OCI-LY7 (cell line): Measurements from ENCODE around the gene FKBP11. TPM values are rescaled to one million over a fixed set of nuclear protein-coding genes. Genes with fewer than 3 reads are reported as not detected.
A peak's percentile ranks its signal among the peaks of the same experiment; 100 is the strongest.
"Not testable (repeated sequence)": the region's sequence is repeated elsewhere in the genome, so short reads cannot be mapped to it uniquely, and the experiment has no call there.

Experiments
- BruUV-seq: library from RNA; stranded (reverse); fragments of 400-500 nt; replicated peaks from 2 replicates; lab custom pipeline; 2021; lab: Mats Ljungman, UMichigan
- CTCF ChIA-PET: fragments of 300-600 bp; sonication (Branson Sonifier 250); formaldehyde crosslinking; loops from one replicate; lab custom pipeline; 2022; ENCODE audit warnings: antibody characterized with exemption; ENCODE audit not compliant: unreplicated experiment; lab: Charles Lee
- POLR2A ChIA-PET: fragments of 300-600 bp; sonication (Branson Sonifier 250); formaldehyde crosslinking; loops from one replicate; lab custom pipeline; 2022; ENCODE audit warnings: antibody characterized with exemption; lab: Charles Lee
- DNase-seq: peaks from one replicate; pipeline ENCODE4 v3.0.0-alpha.2; 2015; ENCODE audit warnings: low spot score
- H2AFZ ChIP-seq: fragments of 200-600 bp; sonication (generic), shearing (Covaris generic); 2 replicates; pipeline ENCODE4 v1.6.1; 2014; ENCODE audit warnings: mild to moderate bottlenecking, antibody characterized with exemption, low read length, moderate library complexity
- H3K27ac ChIP-seq: fragments of 200-600 bp; sonication (generic); 2 replicates; pipeline ENCODE4 v1.5.1; 2014; ENCODE audit warnings: mixed run types, low read depth, mild to moderate bottlenecking, moderate library complexity, low read length, inconsistent platforms; ENCODE audit not compliant: poor library complexity, severe bottlenecking
- H3K36me3 ChIP-seq: fragments of 200-600 bp; sonication (generic); 2 replicates; pipeline ENCODE4 v1.6.1; 2014; ENCODE audit warnings: mild to moderate bottlenecking, antibody characterized with exemption, low read length, moderate library complexity, mixed read lengths; ENCODE audit not compliant: insufficient read depth
- H3K4me1 ChIP-seq: fragments of 200-600 bp; sonication (generic); 2 replicates; pipeline ENCODE4 v1.5.1; 2014; ENCODE audit warnings: mild to moderate bottlenecking, low read length; ENCODE audit not compliant: insufficient read depth, poor library complexity, severe bottlenecking
- H3K4me2 ChIP-seq: fragments of 200-600 bp; sonication (generic); 2 replicates; pipeline ENCODE4 v1.6.1; 2014; ENCODE audit warnings: mild to moderate bottlenecking, low read length
- H3K4me3 ChIP-seq: fragments of 200-600 bp; sonication (generic); 2 replicates; pipeline ENCODE4 v1.5.1; 2014; ENCODE audit warnings: mild to moderate bottlenecking, low read depth, low read length; ENCODE audit not compliant: poor library complexity, severe bottlenecking
- H3K79me2 ChIP-seq: fragments of 200-600 bp; sonication (generic); 2 replicates; pipeline ENCODE4 v1.6.1; 2016; ENCODE audit warnings: low read depth, mild to moderate bottlenecking, low read length, moderate library complexity, mixed read lengths; ENCODE audit not compliant: insufficient read depth
- H3K9me2 ChIP-seq: fragments of 200-600 bp; sonication (generic); 2 replicates; pipeline ENCODE4 v1.6.1; 2016; ENCODE audit warnings: mild to moderate bottlenecking, low read length, mixed read lengths; ENCODE audit not compliant: insufficient read depth
- H3K9me3 ChIP-seq: fragments of 200-600 bp; sonication (generic); 2 replicates; pipeline ENCODE4 v1.6.1; 2014; ENCODE audit warnings: mild to moderate bottlenecking, mixed run types, low read length, mixed read lengths
- H4K20me1 ChIP-seq: fragments of 200-600 bp; sonication (generic); 2 replicates; pipeline ENCODE4 v1.6.1; 2014; ENCODE audit warnings: mild to moderate bottlenecking, antibody characterized with exemption, low read length, moderate library complexity, mixed read lengths; ENCODE audit not compliant: insufficient read depth
- EZH2phosphoT487 ChIP-seq: fragments of 200-600 bp; sonication (generic); IDR thresholded peaks from 2 replicates; pipeline ENCODE4 v1.6.1; 2018; ENCODE audit warnings: low read depth, borderline replicate concordance, mild to moderate bottlenecking, mixed run types, antibody characterized with exemption, low read length, moderate library complexity, mixed read lengths
- intact Hi-C: fragments of 100-400 bp; cut with micrococcal nuclease; formaldehyde crosslinking; loops from one replicate; pipeline ENCODE4 v1.10.0; 2022; ENCODE audit not compliant: unreplicated experiment
- total RNA-seq, 2 experiments: library from RNA; depleted of rRNA in 1 of 2; stranded (reverse); fragments of >200 nt in 1 of 2; shearing (Covaris generic) in 1 of 2; gene quantifications; 2 replicates each; pipeline ENCODE4 v1.2.3, GENCODE V29; 2014 to 2022
- TF ChIP-seq, protein P1 (sequence below): fragments of 200-600 bp; sonication (generic); conservative IDR thresholded peaks from 2 replicates; pipeline ENCODE4 v1.5.1; 2014; ENCODE audit warnings: mild to moderate bottlenecking, antibody characterized with exemption, low read length, moderate library complexity, mixed read lengths

FKBP11 gene
- total RNA-seq, 2 experiments from 2014 or later = 18.7 to 66.2 TPM

DNA sequence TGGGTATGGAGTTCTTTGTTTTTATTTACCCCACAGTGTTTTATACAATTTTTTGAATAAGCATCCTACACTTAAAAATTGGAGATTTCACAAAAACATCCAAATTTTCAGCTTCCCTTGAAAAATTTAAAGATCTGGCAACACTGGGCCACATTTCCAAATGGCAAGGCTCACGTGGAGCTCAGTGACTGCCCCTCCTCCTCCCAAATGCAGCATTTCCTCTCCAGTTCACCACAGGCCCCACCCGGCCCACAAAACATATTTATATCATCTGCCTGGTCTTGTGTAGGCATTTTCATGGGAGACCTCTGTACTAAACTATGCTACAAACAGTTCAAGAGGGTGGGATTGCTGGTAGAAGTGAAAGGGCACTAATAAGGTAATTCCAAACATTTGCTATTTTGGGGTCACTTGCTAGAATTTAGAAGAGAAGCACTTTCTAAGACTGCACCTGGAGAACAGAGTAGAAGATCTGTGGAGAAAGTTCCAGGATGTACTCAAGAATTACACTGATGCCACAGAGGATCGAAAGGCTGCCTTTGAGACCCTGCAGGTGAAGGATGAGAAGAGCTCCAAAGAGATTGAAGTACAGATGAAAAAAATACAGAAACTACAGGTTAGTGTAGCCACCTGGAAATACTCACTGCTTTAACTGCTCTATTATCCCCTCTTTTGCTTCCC, 7.3 kb downstream of the FKBP11 start:
- POLR2A ChIA-PET = no interaction called here

DNA sequence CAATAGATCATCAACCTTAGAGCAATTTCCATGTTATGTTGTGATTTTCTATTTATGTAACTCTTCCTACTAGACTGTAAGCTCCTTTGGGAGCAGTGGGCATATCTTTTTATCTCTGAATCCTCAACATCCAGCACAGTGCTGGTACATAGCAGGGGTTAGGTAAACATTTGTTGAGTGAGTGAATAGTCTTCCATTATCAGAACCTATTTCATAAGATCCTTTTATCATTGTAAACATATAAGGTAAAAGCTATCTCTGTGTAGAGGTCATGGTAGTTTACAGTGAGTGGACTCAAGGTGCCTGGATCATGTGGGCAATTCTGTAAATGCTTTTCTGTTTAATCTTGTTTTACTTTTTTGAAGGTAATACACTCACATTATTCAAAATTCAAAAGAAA, 15.1 kb downstream of the FKBP11 start:
- TF ChIP-seq EZH2phosphoT487 = no peak
- TF ChIP-seq, protein P1, sequence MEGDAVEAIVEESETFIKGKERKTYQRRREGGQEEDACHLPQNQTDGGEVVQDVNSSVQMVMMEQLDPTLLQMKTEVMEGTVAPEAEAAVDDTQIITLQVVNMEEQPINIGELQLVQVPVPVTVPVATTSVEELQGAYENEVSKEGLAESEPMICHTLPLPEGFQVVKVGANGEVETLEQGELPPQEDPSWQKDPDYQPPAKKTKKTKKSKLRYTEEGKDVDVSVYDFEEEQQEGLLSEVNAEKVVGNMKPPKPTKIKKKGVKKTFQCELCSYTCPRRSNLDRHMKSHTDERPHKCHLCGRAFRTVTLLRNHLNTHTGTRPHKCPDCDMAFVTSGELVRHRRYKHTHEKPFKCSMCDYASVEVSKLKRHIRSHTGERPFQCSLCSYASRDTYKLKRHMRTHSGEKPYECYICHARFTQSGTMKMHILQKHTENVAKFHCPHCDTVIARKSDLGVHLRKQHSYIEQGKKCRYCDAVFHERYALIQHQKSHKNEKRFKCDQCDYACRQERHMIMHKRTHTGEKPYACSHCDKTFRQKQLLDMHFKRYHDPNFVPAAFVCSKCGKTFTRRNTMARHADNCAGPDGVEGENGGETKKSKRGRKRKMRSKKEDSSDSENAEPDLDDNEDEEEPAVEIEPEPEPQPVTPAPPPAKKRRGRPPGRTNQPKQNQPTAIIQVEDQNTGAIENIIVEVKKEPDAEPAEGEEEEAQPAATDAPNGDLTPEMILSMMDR = no peak
- Histone ChIP-seq H3K4me2 (no peak overlapping the region), H4K20me1 (no peaks in the 10 kb centered on the region), H3K79me2 (no peaks in the 10 kb centered on the region), H3K4me1 (no peaks in the 10 kb centered on the region), H3K27ac (no peak overlapping the region), H3K9me3 (no peaks in the 10 kb centered on the region), H3K9me2 (no peaks in the 10 kb centered on the region), H3K36me3 (no peaks in the 10 kb centered on the region), H2AFZ (no peak overlapping the region), H3K4me3 (no peak overlapping the region)
- CTCF ChIA-PET = no interaction called here
- POLR2A ChIA-PET = interaction anchor here (0.5 to 1.3 kb wide), 4 partner anchors 9 to 140 kb away, joined by 3 to 4 read pairs (median 3); partner anchors contain the start of gene FKBP11
- DNase-seq = no peak
- intact Hi-C loops = no loop called here
- BruUV-seq = no TSS peak

More for the DNA sequence above, 7.3 kb downstream of the FKBP11 start:
- no peaks in the 10 kb centered on the region for H3K79me2 ChIP-seq
- BruUV-seq = no TSS peak
- H3K27ac ChIP-seq = no peak overlapping the region
- H3K4me3 ChIP-seq = no peak overlapping the region
- TF ChIP-seq, protein P1 = no peak
- TF ChIP-seq EZH2phosphoT487 = no peak
- H3K36me3 ChIP-seq = peaks cover 10% of the 10 kb centered on the region
- H3K9me2 ChIP-seq = no peaks in the 10 kb centered on the region
- intact Hi-C loops = no loop called here
- peaks cover 8% of the 10 kb centered on the region for H3K4me1 ChIP-seq
- no peaks in the 10 kb centered on the region for H3K9me3 ChIP-seq
- DNase-seq = no peak
- CTCF ChIA-PET = no interaction called here
- H4K20me1 ChIP-seq = no peaks in the 10 kb centered on the region
- H2AFZ ChIP-seq = no peak overlapping the region
- peak overlapping the region; percentile 14; the same call in 1 of the 2 replicates for H3K4me2 ChIP-seq

DNA sequence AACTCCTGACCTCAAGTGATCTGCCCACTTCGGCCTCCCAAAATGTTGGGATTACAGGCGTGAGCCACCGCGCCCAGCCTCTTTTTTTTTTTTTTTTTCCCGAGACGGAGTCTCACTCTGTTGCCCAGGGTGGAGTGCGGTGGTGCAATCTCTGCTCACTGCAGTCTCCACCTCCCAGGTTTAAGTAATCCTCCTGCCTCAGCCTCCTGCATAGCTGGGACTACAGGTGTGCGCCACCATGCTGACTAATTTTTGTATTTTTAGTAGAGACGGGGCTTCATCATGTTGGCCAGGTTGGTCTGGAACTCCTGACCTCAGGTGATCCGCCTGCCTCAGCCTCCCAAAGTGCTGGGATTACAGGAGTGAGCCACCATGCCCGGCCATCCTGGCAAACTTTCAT, 15.6 kb downstream of the FKBP11 start:
- H3K36me3 ChIP-seq, intact Hi-C loops, H3K27ac ChIP-seq, H3K4me2 ChIP-seq, H4K20me1 ChIP-seq, H3K4me1 ChIP-seq, H3K79me2 ChIP-seq, BruUV-seq, H3K9me2 ChIP-seq, H2AFZ ChIP-seq, H3K9me3 ChIP-seq, H3K4me3 ChIP-seq, DNase-seq: not testable (repeated sequence)
- POLR2A ChIA-PET = interaction anchor here (1.2 kb wide), 1 partner anchor 10 kb away, joined by 3 read pairs; no protein-coding TSS in a partner anchor
- CTCF ChIA-PET = interaction anchor here (0.6 kb wide), 1 partner anchor 16 kb away, joined by 3 read pairs; the partner anchor contains the start of gene FKBP11
